ENCODE measurements around the gene AOPEP. TPM values are rescaled to one million over a fixed set of nuclear protein-coding genes. Genes with fewer than 3 reads are reported as not detected.

The AOPEP gene
- total RNA-seq, 4 donors from 2014 or later = 18.8 to 81.0 (median 32.1) TPM

DNA sequence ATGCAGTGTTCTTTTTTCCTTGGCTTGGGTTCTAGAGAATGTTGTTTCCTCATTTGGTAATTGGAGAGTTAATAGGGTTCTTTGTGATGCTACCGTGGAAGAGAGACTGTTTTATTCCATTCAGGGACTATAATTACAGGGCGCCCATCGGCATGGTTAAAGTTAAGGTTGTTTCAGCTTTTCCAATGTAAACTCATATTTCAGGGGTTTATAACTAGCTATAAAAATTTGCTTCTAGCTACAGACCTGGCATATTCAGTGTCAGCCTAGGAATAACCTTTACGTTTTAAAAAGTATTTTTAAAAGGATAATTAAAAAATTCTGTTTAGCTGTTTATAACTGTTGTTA is 99.1 kb downstream of the AOPEP start:
- TF ChIP-seq, protein P1, sequence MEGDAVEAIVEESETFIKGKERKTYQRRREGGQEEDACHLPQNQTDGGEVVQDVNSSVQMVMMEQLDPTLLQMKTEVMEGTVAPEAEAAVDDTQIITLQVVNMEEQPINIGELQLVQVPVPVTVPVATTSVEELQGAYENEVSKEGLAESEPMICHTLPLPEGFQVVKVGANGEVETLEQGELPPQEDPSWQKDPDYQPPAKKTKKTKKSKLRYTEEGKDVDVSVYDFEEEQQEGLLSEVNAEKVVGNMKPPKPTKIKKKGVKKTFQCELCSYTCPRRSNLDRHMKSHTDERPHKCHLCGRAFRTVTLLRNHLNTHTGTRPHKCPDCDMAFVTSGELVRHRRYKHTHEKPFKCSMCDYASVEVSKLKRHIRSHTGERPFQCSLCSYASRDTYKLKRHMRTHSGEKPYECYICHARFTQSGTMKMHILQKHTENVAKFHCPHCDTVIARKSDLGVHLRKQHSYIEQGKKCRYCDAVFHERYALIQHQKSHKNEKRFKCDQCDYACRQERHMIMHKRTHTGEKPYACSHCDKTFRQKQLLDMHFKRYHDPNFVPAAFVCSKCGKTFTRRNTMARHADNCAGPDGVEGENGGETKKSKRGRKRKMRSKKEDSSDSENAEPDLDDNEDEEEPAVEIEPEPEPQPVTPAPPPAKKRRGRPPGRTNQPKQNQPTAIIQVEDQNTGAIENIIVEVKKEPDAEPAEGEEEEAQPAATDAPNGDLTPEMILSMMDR (IDR thresholded peaks at IDR 0.05; ENCODE audit: low read depth) = no peak

DNA sequence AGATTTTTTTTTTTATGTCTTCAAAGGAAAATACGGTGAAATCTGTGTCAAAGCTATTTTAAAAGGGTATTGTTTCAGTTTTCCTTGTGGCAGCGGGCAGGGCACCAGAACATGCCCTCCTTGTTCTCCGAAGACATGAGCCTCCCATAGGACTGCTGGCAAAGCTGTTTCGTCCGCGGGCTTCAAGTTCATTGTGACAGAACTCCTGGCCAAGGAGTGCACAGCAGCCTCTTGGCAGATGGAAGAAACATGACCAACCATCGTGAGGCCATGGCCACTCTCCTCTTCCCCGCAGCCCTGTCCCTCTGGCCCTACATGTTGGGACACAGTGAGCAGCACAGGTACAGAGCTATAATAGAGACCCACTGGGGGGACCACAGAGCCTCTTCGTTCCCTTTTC is 99.5 kb downstream of the AOPEP start:
- TF ChIP-seq, protein P1 (IDR thresholded peaks at IDR 0.05; ENCODE audit: low read depth) = no peak

DNA sequence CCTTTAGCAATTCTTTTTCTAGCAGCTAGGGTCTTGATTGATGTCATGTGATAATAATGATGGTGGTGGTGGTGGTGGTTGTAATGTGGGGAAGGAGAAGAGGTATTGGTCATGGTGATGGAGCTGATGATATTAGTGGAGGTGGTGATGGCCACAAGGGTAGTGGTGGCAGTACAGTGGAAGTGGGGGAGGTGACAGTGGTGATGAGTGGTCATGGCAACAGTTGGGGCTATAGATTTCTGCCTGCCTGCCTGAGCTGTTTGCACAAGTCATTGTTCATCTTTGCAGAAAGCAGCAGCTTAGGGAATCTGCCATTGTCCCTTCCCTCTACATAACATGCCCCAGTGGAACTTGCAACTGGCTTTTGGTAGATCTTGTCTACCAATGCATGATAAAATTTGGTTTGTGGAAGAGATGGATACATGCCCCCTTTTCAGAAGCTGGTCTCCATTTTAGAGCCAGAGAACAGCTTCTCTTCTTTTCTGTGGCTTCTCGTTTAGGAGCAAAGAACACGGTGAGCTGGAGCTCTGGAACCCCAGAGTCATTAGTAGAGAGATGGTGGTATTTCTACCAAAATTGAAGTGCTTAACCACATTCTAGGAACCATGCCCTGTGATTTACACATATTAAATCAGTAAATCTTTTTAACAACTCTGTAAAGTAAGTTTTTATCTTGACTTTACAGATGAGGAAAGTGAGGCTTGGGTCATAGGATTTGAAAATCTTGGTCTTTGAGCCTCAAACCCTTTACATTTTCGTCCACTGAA is 100.3 kb downstream of the AOPEP start:
- TF ChIP-seq, protein P1 (IDR thresholded peaks at IDR 0.05; ENCODE audit: low read depth) = no peak

DNA sequence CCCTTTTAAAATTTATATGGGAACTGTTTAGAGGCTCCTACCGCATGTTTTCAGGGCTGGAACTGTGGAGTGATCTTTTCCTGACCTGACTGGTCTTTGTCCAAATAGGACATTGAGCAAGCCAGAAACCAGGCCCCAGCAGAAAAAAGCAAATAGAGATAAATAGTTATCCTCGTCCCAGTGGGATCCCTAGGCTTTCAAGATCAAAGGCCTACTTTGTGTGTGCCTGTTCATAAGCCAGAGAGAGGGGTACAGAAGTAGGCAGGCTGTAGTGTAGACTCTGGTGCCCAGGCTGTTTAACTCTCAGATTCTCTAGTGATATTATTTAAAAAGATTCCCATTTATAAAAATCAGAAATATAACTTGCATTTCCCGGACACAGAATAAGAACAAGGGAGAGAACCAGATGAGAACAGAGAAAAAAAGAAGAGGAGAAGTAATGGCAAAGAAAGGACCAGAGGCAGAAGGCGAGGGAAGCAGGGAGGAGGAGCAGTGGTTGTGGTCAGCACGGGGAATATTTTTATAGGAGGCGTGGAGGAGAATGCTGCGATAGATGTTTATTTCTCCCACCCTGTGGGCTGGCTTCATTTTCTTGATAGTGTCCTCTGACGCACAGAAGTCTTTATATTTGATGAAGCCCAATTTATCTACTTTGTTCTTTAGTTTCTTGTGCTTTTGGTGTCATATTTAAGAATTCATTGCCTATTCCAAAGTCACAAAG is 101.2 kb downstream of the AOPEP start:
- TF ChIP-seq, protein P1 (IDR thresholded peaks at IDR 0.05; ENCODE audit: low read depth) = no peak

DNA sequence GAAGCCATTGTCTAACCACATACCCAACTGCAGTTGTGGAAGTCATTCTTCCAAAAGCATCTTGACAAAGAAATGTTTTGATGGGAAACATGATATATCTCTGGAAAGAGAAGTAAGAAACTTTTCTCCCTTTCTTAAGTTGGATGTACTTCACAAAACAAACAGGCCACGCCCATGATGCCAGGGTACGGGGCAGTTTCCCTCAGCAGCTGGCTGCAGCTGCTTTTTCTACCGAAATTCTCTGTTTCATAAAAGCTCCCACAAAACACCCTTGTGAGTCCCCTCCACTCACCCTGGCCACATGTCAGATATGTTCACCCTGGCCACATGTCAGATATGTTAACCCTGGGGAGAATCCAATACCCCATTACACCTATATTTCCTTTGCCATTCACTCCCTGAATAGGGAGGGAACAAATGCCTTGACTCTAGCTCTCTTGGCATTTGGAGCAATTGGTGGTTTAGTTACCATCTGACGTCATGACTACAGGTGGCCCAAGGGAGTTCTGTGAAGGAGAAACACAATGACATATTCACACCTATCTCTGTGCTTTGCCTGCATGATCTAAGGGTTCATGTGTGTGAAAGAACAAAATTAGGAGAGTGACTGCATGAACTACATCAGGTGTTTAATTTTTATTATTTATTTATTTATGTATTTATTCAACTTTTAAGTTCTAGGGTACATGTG is 103.0 kb downstream of the AOPEP start:
- TF ChIP-seq, protein P1 (IDR thresholded peaks at IDR 0.05; ENCODE audit: low read depth) = no peak

DNA sequence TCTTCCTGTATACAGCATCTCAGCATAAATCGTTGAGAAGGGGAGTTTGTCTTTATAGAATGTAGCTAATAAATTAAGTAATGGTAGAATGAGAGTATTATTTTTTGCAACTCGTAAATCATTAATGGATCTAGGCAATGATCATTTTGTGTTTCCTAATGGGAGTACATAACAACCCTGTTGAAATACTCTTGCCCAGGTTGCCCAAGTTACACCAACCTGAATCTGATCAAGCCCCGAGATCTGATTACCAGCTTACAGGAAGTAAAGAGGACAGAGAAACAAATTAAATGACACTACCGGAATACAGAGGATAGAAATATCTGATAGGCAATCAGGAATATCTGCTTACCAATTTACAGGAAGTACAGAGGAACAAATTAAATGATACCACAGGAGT is 107.3 kb downstream of the AOPEP start:
- TF ChIP-seq, protein P1 (IDR thresholded peaks at IDR 0.05; ENCODE audit: low read depth) = no peak

DNA sequence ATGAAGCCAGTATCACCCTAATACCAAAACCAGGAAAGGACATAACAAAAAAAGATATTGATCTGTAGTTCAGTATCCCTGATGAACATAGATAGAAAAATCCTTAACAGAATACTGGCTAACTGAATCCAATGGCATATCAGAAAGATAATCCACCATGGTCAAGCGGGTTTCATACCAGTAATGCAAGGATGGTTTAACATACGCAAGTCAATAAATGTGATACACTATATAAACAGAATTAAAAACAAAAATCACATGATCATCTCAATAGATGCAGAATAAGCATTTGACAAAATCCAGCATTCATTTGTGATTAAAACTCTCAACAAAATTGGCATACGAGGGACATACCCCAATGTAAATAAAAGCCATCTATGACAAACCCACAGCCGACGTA is 110.9 kb downstream of the AOPEP start:
- TF ChIP-seq, protein P1 (IDR thresholded peaks at IDR 0.05; ENCODE audit: low read depth) = no peak
